K562 (cell line): ENCODE results near the gene ZNF493. TPM values are rescaled to one million over a fixed set of nuclear protein-coding genes. Genes with fewer than 3 reads are reported as not detected.

Experiments used
- ATAC-seq: fragments of 200-7000 bp; cut with Tn5 transposase; 3 replicates; pipeline ENCODE4 v1.9.1; 2020; ENCODE audit warnings: moderate library complexity
- BruUV-seq: library from RNA; stranded (reverse); fragments of 400-500 nt; replicated peaks from 2 replicates; lab custom pipeline; 2021; lab: Mats Ljungman, UMichigan
- CTCF ChIA-PET: fragments of 300-600 bp; formaldehyde crosslinking; extraction: SDS; loops from one replicate; lab custom pipeline; 2021; ENCODE audit warnings: low intra/inter-chr PET ratio; lab: Yijun Ruan, JAX
- POLR2A ChIA-PET: fragments of 300-600, 350-650 bp; sonication (Branson Sonifier 250); formaldehyde crosslinking; extraction: SDS; loops from one replicate; lab custom pipeline; 2021; ENCODE audit warnings: antibody characterized with exemption, inconsistent platforms; lab: Yijun Ruan, JAX
- DNase-seq, 4 experiments: peaks; one replicate each; pipeline versions ENCODE4 v3.0.0 to v3.0.0-alpha.2; 2011 to 2018; ENCODE audit warnings: low spot score in 3 of 4, mixed read lengths in 3 of 4; ENCODE audit errors: extremely low read depth in 1 of 4
- FAIRE-seq: peaks from 2 replicates; lab custom pipeline; 2011; peaks lifted over from hg19 to GRCh38; lab: Jason Lieb, UNC
- H2AFZ ChIP-seq: 2 replicates; pipeline ENCODE4 v1.6.0; 2011; ENCODE audit warnings: low read depth, low read length, control low read depth, inconsistent platforms
- H3K27ac ChIP-seq: fragments of 200-600 bp; 3 replicates; pipeline ENCODE4 v1.8.0; 2011; ENCODE audit warnings: low read depth, mild to moderate bottlenecking, control low read depth, inconsistent platforms, low read length, moderate library complexity, mixed read lengths; ENCODE audit errors: extremely low read depth
- H3K27me3 ChIP-seq, 2 experiments: fragments of 300-600 bp in 1 of 2; 2 replicates in 1 of 2; 3 replicates in 1 of 2; pipeline versions ENCODE4 v1.6.0 to v1.8.0; 2011; ENCODE audit warnings: inconsistent platforms in 2 of 2, low read length in 2 of 2, mild to moderate bottlenecking in 1 of 2, mixed read lengths in 1 of 2, moderate library complexity in 1 of 2; ENCODE audit not compliant: control insufficient read depth in 2 of 2, insufficient read depth in 2 of 2
- H3K36me3 ChIP-seq: fragments of 300-600 bp; 3 replicates; pipeline ENCODE4 v1.8.0; 2011; ENCODE audit warnings: mild to moderate bottlenecking, low read length, inconsistent platforms; ENCODE audit not compliant: control insufficient read depth, insufficient read depth
- H3K4me1 ChIP-seq, 2 experiments: fragments of 200-600 bp in 1 of 2; replicated peaks in 1 of 2; 2 replicates in 1 of 2; 3 replicates in 1 of 2; pipeline versions ENCODE4 v1.5.1 to v1.8.0; 2011; ENCODE audit warnings: inconsistent platforms in 2 of 2, low read length in 2 of 2, mild to moderate bottlenecking in 1 of 2, mixed read lengths in 1 of 2, moderate library complexity in 1 of 2; ENCODE audit not compliant: control insufficient read depth in 2 of 2, insufficient read depth in 2 of 2
- H3K4me2 ChIP-seq: 2 replicates; pipeline ENCODE4 v1.6.1; 2011; ENCODE audit warnings: low read length, control low read depth, inconsistent platforms, mixed read lengths; ENCODE audit not compliant: insufficient read depth
- H3K4me3 ChIP-seq: fragments of 200-600 bp; sonication (generic), shearing (Covaris generic); 2 replicates; pipeline ENCODE4 v1.5.1; 2016; ENCODE audit warnings: control low read depth, inconsistent platforms
- H3K79me2 ChIP-seq: fragments of 200-600 bp; 3 replicates; pipeline ENCODE4 v1.8.0; 2011; ENCODE audit warnings: low read length, inconsistent platforms; ENCODE audit not compliant: control insufficient read depth, insufficient read depth
- H3K9ac ChIP-seq, 2 experiments: 2 replicates each; pipeline versions ENCODE4 v1.6.0 to v1.6.1; 2011; ENCODE audit warnings: low read depth in 2 of 2, low read length in 2 of 2, control low read depth in 1 of 2, inconsistent platforms in 1 of 2, mild to moderate bottlenecking in 1 of 2, mixed read lengths in 1 of 2; ENCODE audit not compliant: insufficient read depth in 1 of 2
- H3K9me1 ChIP-seq: one replicate; pipeline ENCODE4 v1.6.0; 2011; ENCODE audit warnings: inconsistent platforms, mild to moderate bottlenecking, low read length, moderate library complexity; ENCODE audit not compliant: control insufficient read depth, insufficient read depth
- H3K9me3 ChIP-seq: replicated peaks from 2 replicates; pipeline ENCODE4 v1.5.1; 2011; ENCODE audit warnings: low read depth, low read length, inconsistent platforms; ENCODE audit not compliant: control insufficient read depth, insufficient read depth
- H4K20me1 ChIP-seq: replicated peaks from 2 replicates; pipeline ENCODE4 v1.6.1; 2011; ENCODE audit warnings: low read length, inconsistent platforms, mixed read lengths; ENCODE audit not compliant: control insufficient read depth, insufficient read depth
- EGR1 ChIP-seq: fragments of 450-650 bp; conservative IDR thresholded peaks from 2 replicates; pipeline ENCODE4 v1.6.1; 2017; ENCODE audit warnings: mild to moderate bottlenecking
- ELF1 ChIP-seq: fragments of 200-800 bp; sonication (Bioruptor generic); IDR thresholded peaks from 2 replicates; pipeline ENCODE4 v1.6.1; 2016; ENCODE audit warnings: missing genetic modification characterization, missing compliant biosample characterization
- FOXP4 ChIP-seq: sonication (generic); formaldehyde crosslinking; IDR thresholded peaks from 2 replicates; pipeline ENCODE4 v1.8.0; 2022; ENCODE audit warnings: mild to moderate bottlenecking, missing genetic modification reagents, borderline replicate concordance
- NFYB ChIP-seq: IDR thresholded peaks from 2 replicates; pipeline ENCODE4 v1.6.1; 2011; ENCODE audit warnings: mild to moderate bottlenecking, moderate library complexity; ENCODE audit not compliant: insufficient read length; ENCODE audit errors: extremely low read depth
- PKNOX1 ChIP-seq: fragments of 450-650 bp; IDR thresholded peaks from 2 replicates; pipeline ENCODE4 v1.6.1; 2016
- POLR2A ChIP-seq: fragments of 450-650 bp; conservative IDR thresholded peaks from 2 replicates; pipeline ENCODE4 v1.6.1; 2016
- RBFOX2 ChIP-seq: fragments of 200-400 bp; formaldehyde crosslinking; IDR thresholded peaks from 2 replicates; pipeline ENCODE4 v1.6.1; 2017; ENCODE audit warnings: low read depth, mild to moderate bottlenecking, low read length, moderate library complexity
- RBM14 ChIP-seq: fragments of 200-400 bp; formaldehyde crosslinking; IDR thresholded peaks from 2 replicates; pipeline ENCODE4 v1.6.1; 2018; ENCODE audit warnings: low read depth, mild to moderate bottlenecking, low read length, moderate library complexity, borderline replicate concordance; ENCODE audit not compliant: insufficient read depth
- SOX6 ChIP-seq: fragments of 450-650 bp; IDR thresholded peaks from 2 replicates; pipeline ENCODE4 v1.6.1; 2014; ENCODE audit warnings: mild to moderate bottlenecking
- ZBTB26 ChIP-seq: fragments of 450-650 bp; formaldehyde crosslinking; IDR thresholded peaks from 2 replicates; pipeline ENCODE4 v1.4.0; 2022; ENCODE audit warnings: missing genetic modification characterization
- ZNF12 ChIP-seq: sonication (generic); formaldehyde crosslinking; IDR thresholded peaks from 2 replicates; pipeline ENCODE4 v1.4.0; 2020; ENCODE audit warnings: mild to moderate bottlenecking, missing genetic modification reagents
- WGBS: fragments of 100-300 bp; shearing (Covaris generic); methylation state at CpG from one replicate; pipeline ENCODE4 v1.1.6; 2016; ENCODE audit warnings: low coverage, mixed read lengths; ENCODE audit not compliant: insufficient coverage; ENCODE audit errors: missing lambda C conversion rate; 5-methylcytosine and 5-hydroxymethylcytosine counted together
- in situ Hi-C: fragments of 300-500 bp; cut with MboI; formaldehyde crosslinking; loops from 4 replicates; pipeline ENCODE4 v1.15.0; 2018; ENCODE audit warnings: inconsistent platforms, mixed read lengths
- intact Hi-C: fragments of 100-400 bp; cut with micrococcal nuclease; formaldehyde crosslinking; loops from 2 replicates; pipeline ENCODE4 v1.14.2; 2022
- polyA plus RNA-seq, 8 experiments: library from polyadenylated mRNA; depleted of rRNA in 4 of 8; stranded (reverse) in 5 of 8; unstranded in 3 of 8; fragments of >200 nt; fragmentation: Nextera tagmentation in 2 of 8; fragmentation: Illumina TruSeq in 1 of 8; extraction: Ambion mirVana in 2 of 8; extraction: Trizol in 1 of 8; gene quantifications; 2 replicates each; pipeline versions ENCODE4 v1.2.1 to v1.2.3, GENCODE V29; 2011 to 2014; ENCODE audit warnings: inconsistent platforms in 1 of 8, missing spikeins in 1 of 8
- total RNA-seq, 7 experiments: library from RNA; depleted of rRNA in 6 of 7; stranded (reverse); fragments of >200 nt in 6 of 7; fragmentation: Illumina TruSeq in 2 of 7; extraction: Trizol in 2 of 7; gene quantifications; 2 replicates each; pipeline versions ENCODE4 v1.2.1 to v1.2.3, GENCODE V29; 2011 to 2021; ENCODE audit warnings: low replicate concordance in 1 of 7

Gene ZNF493
- total and polyA plus RNA-seq, 9 of the 15 experiments (the other 6 are each of a cell fraction or from before 2014, with no cell fraction given): 5.0 to 18.6 (median 12.2) TPM

- H3K79me2 ChIP-seq: no peaks in the 10 kb centered on the region
- no peak overlapping the region for H3K4me2 ChIP-seq
- no TSS peak for BruUV-seq
- H3K36me3 ChIP-seq: no peaks in the 10 kb centered on the region
- H3K9me3 ChIP-seq: no peaks in the 10 kb centered on the region
- no peak for DNase-seq
- no peaks in the 10 kb centered on the region for H4K20me1 ChIP-seq
- no peak overlapping the region for H2AFZ ChIP-seq
- H3K4me3 ChIP-seq: no peak overlapping the region
- 3% methylated on average over 2 of the region's 2 CpGs for WGBS
- TF ChIP-seq SOX6 (peak; percentile 21; the same call in 1 of the 2 replicates), ZBTB26 (CRISPR knock-in tag) (no peak)
- ChIA-PET POLR2A (no interaction called here), CTCF (no interaction called here)
- no peaks in the 10 kb centered on the region for H3K9me1 ChIP-seq
- intact Hi-C loops: no loop called here
- H3K9ac ChIP-seq: no peak overlapping the region
- no peaks in the 10 kb centered on the region for H3K27me3 ChIP-seq
- no peak for ATAC-seq
- no peaks in the 10 kb centered on the region for H3K4me1 ChIP-seq
- in situ Hi-C loops: no loop called here
- H3K27ac ChIP-seq: no peak overlapping the region
- FAIRE-seq: no peak
These were observed 44.1 kb upstream of the ZNF493 start for GRCh38 chr19:21352830-21353229.

GRCh38 chr19:21358768-21359451, 38.0 kb upstream of the ZNF493 start, which contains the start of gene ZNF738:
Gene ZNF738 (plus strand): TSS chr19:21359000. CDS start chr19:21359141, 141 bp downstream.
- H3K36me3 ChIP-seq: peaks cover 9% of the 10 kb centered on the region; the same call in 1 of the 3 replicates
- FAIRE-seq (peak; percentile 66), DNase-seq (peak; percentile 72 to 88 (median 78)), ATAC-seq (peak; percentile 98)
- intact Hi-C loops: no loop called here
- POLR2A ChIA-PET: no interaction called here
- in situ Hi-C loops: no loop called here
- WGBS: 16% methylated on average over 27 of the region's 36 CpGs
- peak within 1 kb of the TSS; percentile 54 for H3K4me3 ChIP-seq
- H3K9ac ChIP-seq: peak within 1 kb of the TSS; percentile 68 to 93; a peak in 3 of 4 replicates
- H4K20me1 ChIP-seq: no peaks in the 10 kb centered on the region
- H3K27me3 ChIP-seq: no peaks in the 10 kb centered on the region
- H3K4me2 ChIP-seq: peak within 1 kb of the TSS; percentile 75
- H2AFZ ChIP-seq: peak within 1 kb of the TSS; percentile 85
- CTCF ChIA-PET: no interaction called here
- TSS peak; percentile 56 for BruUV-seq
- H3K27ac ChIP-seq: peak within 1 kb of the TSS; percentile 76
- H3K9me3 ChIP-seq: 0 out of 2 replicates have a peak, but pooled peaks cover 8% of the 10 kb centered on the region
- peaks cover 0 to 3% of the 10 kb centered on the region in 2 experiments; a peak in 1 of 5 replicates for H3K4me1 ChIP-seq
- H3K9me1 ChIP-seq: no peaks in the 10 kb centered on the region
- H3K79me2 ChIP-seq: no peaks in the 10 kb centered on the region; the same call in 2 of the 3 replicates
- TF ChIP-seq EGR1: no peak
- TF ChIP-seq POLR2A: peak; percentile 65
- TF ChIP-seq PKNOX1: peak; percentile 95
- peak; percentile 63; the same call in 1 of the 2 replicates for TF ChIP-seq RBFOX2
- TF ChIP-seq RBM14: no peak
- 0 out of 2 replicates have a peak, but pooled peaks have one; percentile 31 for TF ChIP-seq ELF1
- no peak for TF ChIP-seq FOXP4 (CRISPR knock-in tag)
- peak; percentile 93 for TF ChIP-seq NFYB
- TF ChIP-seq ZNF12: no peak
